SK-N-SH (cell line): Measurements from ENCODE around the gene NECAB2. TPM values are rescaled to one million over a fixed set of nuclear protein-coding genes. Genes with fewer than 3 reads are reported as not detected.

ENCODE experiments used
- CTCF ChIA-PET: fragments of 300-600, 350-600 bp; formaldehyde crosslinking; extraction: SDS; loops from one replicate; lab custom pipeline; 2021; lab: Yijun Ruan, JAX
- POLR2A ChIA-PET: fragments of 350-600 bp; sonication (Branson Sonifier 250); formaldehyde crosslinking; extraction: SDS; loops from one replicate; lab custom pipeline; 2020; ENCODE audit warnings: antibody characterized with exemption, inconsistent platforms; lab: Yijun Ruan, JAX
- DNase-seq: peaks from one replicate; pipeline ENCODE4 v3.0.0; 2012
- H2AFZ ChIP-seq: fragments of 200-600 bp; sonication (generic); 2 replicates; pipeline ENCODE4 v1.8.1; 2016; ENCODE audit warnings: antibody characterized with exemption, mild to moderate bottlenecking, low read depth
- H3F3A ChIP-seq: fragments of 200-600 bp; sonication (generic); replicated peaks from 2 replicates; pipeline ENCODE3; 2016; ENCODE audit warnings: antibody characterized with exemption, mild to moderate bottlenecking; ENCODE audit not compliant: insufficient read depth
- H3K27ac ChIP-seq, 2 experiments: fragments of 200-500 bp in 1 of 2; fragments of 200-600 bp in 1 of 2; sonication (Bioruptor generic) in 1 of 2; sonication (generic), shearing (Covaris generic) in 1 of 2; 2 replicates each; pipeline versions ENCODE4 v1.5.1 to v1.6.1; 2014 to 2016; ENCODE audit warnings: low read depth in 2 of 2, inconsistent platforms in 1 of 2, low read length in 1 of 2, mild to moderate bottlenecking in 1 of 2, mixed read lengths in 1 of 2
- H3K27me3 ChIP-seq: fragments of 200-600 bp; sonication (generic), shearing (Covaris generic); 2 replicates; pipeline ENCODE4 v1.6.1; 2016; ENCODE audit warnings: mixed run types; ENCODE audit not compliant: insufficient read depth
- H3K36me3 ChIP-seq, 2 experiments: fragments of 200-500 bp in 1 of 2; fragments of 200-600 bp in 1 of 2; sonication (Bioruptor generic) in 1 of 2; sonication (generic) in 1 of 2; replicated peaks in 1 of 2; 2 replicates each; pipeline versions ENCODE3 to v1.5.1; 2014 to 2016; ENCODE audit warnings: low read length in 1 of 2, mild to moderate bottlenecking in 1 of 2; ENCODE audit not compliant: insufficient read depth in 2 of 2, control insufficient read depth in 1 of 2
- H3K4me1 ChIP-seq, 2 experiments: fragments of 200-500 bp in 1 of 2; fragments of 200-600 bp in 1 of 2; sonication (Bioruptor generic) in 1 of 2; sonication (generic), shearing (Covaris generic) in 1 of 2; 2 replicates each; pipeline versions ENCODE4 v1.5.1 to v1.6.1; 2014 to 2016; ENCODE audit warnings: low read depth in 1 of 2, low read length in 1 of 2, mixed run types in 1 of 2; ENCODE audit not compliant: insufficient read depth in 2 of 2, control insufficient read depth in 1 of 2
- H3K4me2 ChIP-seq: fragments of 200-600 bp; sonication (generic), shearing (Covaris generic); 2 replicates; pipeline ENCODE4 v1.6.1; 2017; ENCODE audit warnings: mixed run types
- H3K4me3 ChIP-seq, 2 experiments: fragments of 200-500 bp in 1 of 2; fragments of 200-600 bp in 1 of 2; sonication (Bioruptor generic) in 1 of 2; sonication (generic), shearing (Covaris generic) in 1 of 2; 2 replicates each; pipeline versions ENCODE4 v1.5.1 to v1.8.1; 2014 to 2016; ENCODE audit warnings: low read depth in 2 of 2, inconsistent platforms in 1 of 2, low read length in 1 of 2, mild to moderate bottlenecking in 1 of 2, mixed read lengths in 1 of 2, moderate library complexity in 1 of 2
- H3K79me2 ChIP-seq: fragments of 200-600 bp; sonication (generic); 2 replicates; pipeline ENCODE4 v1.8.1; 2017; ENCODE audit warnings: mild to moderate bottlenecking; ENCODE audit not compliant: insufficient read depth
- H3K9ac ChIP-seq: fragments of 200-600 bp; sonication (generic); 2 replicates; pipeline ENCODE4 v1.6.1; 2017; ENCODE audit warnings: mixed run types
- H3K9me2 ChIP-seq: fragments of 200-600 bp; sonication (generic); 2 replicates; pipeline ENCODE4 v1.6.1; 2017; ENCODE audit warnings: mixed run types
- H3K9me3 ChIP-seq: fragments of 200-600 bp; sonication (generic); 2 replicates; pipeline ENCODE4 v1.6.1; 2017; ENCODE audit warnings: mixed run types, mild to moderate bottlenecking, moderate library complexity
- H4K20me1 ChIP-seq: fragments of 200-600 bp; sonication (generic); 2 replicates; pipeline ENCODE4 v1.6.1; 2017; ENCODE audit warnings: mild to moderate bottlenecking, mixed run types; ENCODE audit not compliant: insufficient read depth
- ELF1 ChIP-seq: IDR thresholded peaks from 2 replicates; pipeline ENCODE4 v1.4.0; 2012
- EZH2phosphoT487 ChIP-seq: fragments of 200-600 bp; sonication (generic); IDR thresholded peaks from 2 replicates; pipeline ENCODE4 v1.6.1; 2017; ENCODE audit warnings: low read depth, mixed run types, mild to moderate bottlenecking, antibody characterized with exemption, moderate library complexity, borderline replicate concordance
- FOSL2 ChIP-seq: IDR thresholded peaks from 2 replicates; pipeline ENCODE4 v1.4.0; 2012; ENCODE audit warnings: low read depth, mild to moderate bottlenecking, moderate library complexity, borderline replicate concordance
- FOXJ3 ChIP-seq: sonication (generic); formaldehyde crosslinking; IDR thresholded peaks from 2 replicates; pipeline ENCODE4 v1.5.1; 2020; ENCODE audit warnings: mild to moderate bottlenecking, missing genetic modification reagents
- GABPA ChIP-seq: IDR thresholded peaks from 2 replicates; pipeline ENCODE4 v1.4.0; 2012; ENCODE audit warnings: low read depth, mild to moderate bottlenecking
- MEF2A ChIP-seq: IDR thresholded peaks from 2 replicates; pipeline ENCODE4 v1.4.0; 2012; ENCODE audit warnings: low read depth, borderline replicate concordance
- NRF1 ChIP-seq: IDR thresholded peaks from 2 replicates; pipeline ENCODE4 v1.6.1; 2012; ENCODE audit warnings: low read depth, mild to moderate bottlenecking, low read length
- RCOR1 ChIP-seq: fragments of 150-350 bp; IDR thresholded peaks from 2 replicates; pipeline ENCODE4 v1.6.1; 2017; ENCODE audit warnings: antibody characterized with exemption, low read length
- RXRA ChIP-seq: IDR thresholded peaks from 2 replicates; pipeline ENCODE4 v1.4.0; 2012; ENCODE audit warnings: low read depth, mild to moderate bottlenecking, borderline replicate concordance
- SMC3 ChIP-seq: IDR thresholded peaks from 2 replicates; pipeline ENCODE4 v1.6.1; 2012; ENCODE audit warnings: low read depth, low read length, improper control_type of control experiment
- TAF1 ChIP-seq: IDR thresholded peaks from 2 replicates; pipeline ENCODE4 v1.6.1; 2012; ENCODE audit warnings: low read depth, mild to moderate bottlenecking, low read length, moderate library complexity, borderline replicate concordance
- YY1 ChIP-seq: IDR thresholded peaks from 2 replicates; pipeline ENCODE4 v1.4.0; 2012; ENCODE audit warnings: low read depth, mild to moderate bottlenecking
- ZBTB33 ChIP-seq: IDR thresholded peaks from 2 replicates; pipeline ENCODE4 v1.4.0; 2012; ENCODE audit warnings: low read depth, borderline replicate concordance
- WGBS: methylation state at CpG from one replicate; pipeline ENCODE4 v1.1.6; 2017; ENCODE audit warnings: low lambda C conversion rate; 5-methylcytosine and 5-hydroxymethylcytosine counted together
- polyA plus RNA-seq, 3 experiments: library from polyadenylated mRNA; depleted of rRNA; stranded (reverse); fragments of >200 nt; gene quantifications; 2 replicates each; pipeline ENCODE4 v1.2.3, GENCODE V29; 2012
- TF ChIP-seq, protein P1 (sequence below): IDR thresholded peaks from 2 replicates; pipeline ENCODE4 v1.6.1; 2012; ENCODE audit warnings: mild to moderate bottlenecking, low read depth, low read length, moderate library complexity
- TF ChIP-seq, protein P2 (sequence below): fragments of 150-350 bp; IDR thresholded peaks from 2 replicates; pipeline ENCODE4 v1.6.1; 2016; ENCODE audit warnings: mild to moderate bottlenecking, low read depth, low read length
- TF ChIP-seq, protein P3 (sequence below): IDR thresholded peaks from 2 replicates; pipeline ENCODE4 v1.4.0; 2012; ENCODE audit warnings: low read depth
- TF ChIP-seq, protein P4 (sequence below): fragments of 200-600 bp; sonication (generic); IDR thresholded peaks from 2 replicates; pipeline ENCODE4 v1.6.1; 2017; ENCODE audit warnings: antibody characterized with exemption, mild to moderate bottlenecking, moderate library complexity
- TF ChIP-seq, protein P5 (sequence below): fragments of 150-350 bp; IDR thresholded peaks from 2 replicates; pipeline ENCODE4 v1.6.1; 2017; ENCODE audit warnings: antibody characterized with exemption, low read length, low read depth, borderline replicate concordance
- TF ChIP-seq, protein P6 (sequence below): IDR thresholded peaks from 2 replicates; pipeline ENCODE4; 2012

Gene NECAB2
- polyA plus RNA-seq, 1 of the 3 experiments (the other 2 are of a cell fraction): 0.58 TPM

GRCh38 chr16:83937267-83937666 is 30.8 kb upstream of the NECAB2 start:
- Histone ChIP-seq H3K9ac (no peak overlapping the region), H3K36me3 (no peaks in the 10 kb centered on the region), H3F3A (no peaks in the 10 kb centered on the region), H4K20me1 (no peaks in the 10 kb centered on the region), H3K4me3 (no peak overlapping the region), H3K9me3 (no peaks in the 10 kb centered on the region), H3K4me2 (no peak overlapping the region), H3K79me2 (no peaks in the 10 kb centered on the region), H3K4me1 (peaks cover 0 to 2% of the 10 kb centered on the region in 2 experiments; a peak in 1 of 4 replicates), H3K27ac (no peak overlapping the region), H2AFZ (no peak overlapping the region), H3K27me3 (no peaks in the 10 kb centered on the region), H3K9me2 (no peaks in the 10 kb centered on the region)
- POLR2A ChIA-PET: no interaction called here
- TF ChIP-seq GABPA (no peak), RXRA (no peak), RCOR1 (no peak), FOXJ3 (CRISPR knock-in tag) (no peak), YY1 (no peak), SMC3 (no peak), ELF1 (no peak), ZBTB33 (no peak), MEF2A (no peak), TAF1 (no peak), EZH2phosphoT487 (no peak), FOSL2 (no peak), NRF1 (no peak)
- TF ChIP-seq, protein P1, sequence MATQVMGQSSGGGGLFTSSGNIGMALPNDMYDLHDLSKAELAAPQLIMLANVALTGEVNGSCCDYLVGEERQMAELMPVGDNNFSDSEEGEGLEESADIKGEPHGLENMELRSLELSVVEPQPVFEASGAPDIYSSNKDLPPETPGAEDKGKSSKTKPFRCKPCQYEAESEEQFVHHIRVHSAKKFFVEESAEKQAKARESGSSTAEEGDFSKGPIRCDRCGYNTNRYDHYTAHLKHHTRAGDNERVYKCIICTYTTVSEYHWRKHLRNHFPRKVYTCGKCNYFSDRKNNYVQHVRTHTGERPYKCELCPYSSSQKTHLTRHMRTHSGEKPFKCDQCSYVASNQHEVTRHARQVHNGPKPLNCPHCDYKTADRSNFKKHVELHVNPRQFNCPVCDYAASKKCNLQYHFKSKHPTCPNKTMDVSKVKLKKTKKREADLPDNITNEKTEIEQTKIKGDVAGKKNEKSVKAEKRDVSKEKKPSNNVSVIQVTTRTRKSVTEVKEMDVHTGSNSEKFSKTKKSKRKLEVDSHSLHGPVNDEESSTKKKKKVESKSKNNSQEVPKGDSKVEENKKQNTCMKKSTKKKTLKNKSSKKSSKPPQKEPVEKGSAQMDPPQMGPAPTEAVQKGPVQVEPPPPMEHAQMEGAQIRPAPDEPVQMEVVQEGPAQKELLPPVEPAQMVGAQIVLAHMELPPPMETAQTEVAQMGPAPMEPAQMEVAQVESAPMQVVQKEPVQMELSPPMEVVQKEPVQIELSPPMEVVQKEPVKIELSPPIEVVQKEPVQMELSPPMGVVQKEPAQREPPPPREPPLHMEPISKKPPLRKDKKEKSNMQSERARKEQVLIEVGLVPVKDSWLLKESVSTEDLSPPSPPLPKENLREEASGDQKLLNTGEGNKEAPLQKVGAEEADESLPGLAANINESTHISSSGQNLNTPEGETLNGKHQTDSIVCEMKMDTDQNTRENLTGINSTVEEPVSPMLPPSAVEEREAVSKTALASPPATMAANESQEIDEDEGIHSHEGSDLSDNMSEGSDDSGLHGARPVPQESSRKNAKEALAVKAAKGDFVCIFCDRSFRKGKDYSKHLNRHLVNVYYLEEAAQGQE: no peak
- TF ChIP-seq, protein P2, sequence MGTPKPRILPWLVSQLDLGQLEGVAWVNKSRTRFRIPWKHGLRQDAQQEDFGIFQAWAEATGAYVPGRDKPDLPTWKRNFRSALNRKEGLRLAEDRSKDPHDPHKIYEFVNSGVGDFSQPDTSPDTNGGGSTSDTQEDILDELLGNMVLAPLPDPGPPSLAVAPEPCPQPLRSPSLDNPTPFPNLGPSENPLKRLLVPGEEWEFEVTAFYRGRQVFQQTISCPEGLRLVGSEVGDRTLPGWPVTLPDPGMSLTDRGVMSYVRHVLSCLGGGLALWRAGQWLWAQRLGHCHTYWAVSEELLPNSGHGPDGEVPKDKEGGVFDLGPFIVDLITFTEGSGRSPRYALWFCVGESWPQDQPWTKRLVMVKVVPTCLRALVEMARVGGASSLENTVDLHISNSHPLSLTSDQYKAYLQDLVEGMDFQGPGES: no peak
- TF ChIP-seq, protein P3, sequence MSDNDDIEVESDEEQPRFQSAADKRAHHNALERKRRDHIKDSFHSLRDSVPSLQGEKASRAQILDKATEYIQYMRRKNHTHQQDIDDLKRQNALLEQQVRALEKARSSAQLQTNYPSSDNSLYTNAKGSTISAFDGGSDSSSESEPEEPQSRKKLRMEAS: no peak
- TF ChIP-seq, protein P4, sequence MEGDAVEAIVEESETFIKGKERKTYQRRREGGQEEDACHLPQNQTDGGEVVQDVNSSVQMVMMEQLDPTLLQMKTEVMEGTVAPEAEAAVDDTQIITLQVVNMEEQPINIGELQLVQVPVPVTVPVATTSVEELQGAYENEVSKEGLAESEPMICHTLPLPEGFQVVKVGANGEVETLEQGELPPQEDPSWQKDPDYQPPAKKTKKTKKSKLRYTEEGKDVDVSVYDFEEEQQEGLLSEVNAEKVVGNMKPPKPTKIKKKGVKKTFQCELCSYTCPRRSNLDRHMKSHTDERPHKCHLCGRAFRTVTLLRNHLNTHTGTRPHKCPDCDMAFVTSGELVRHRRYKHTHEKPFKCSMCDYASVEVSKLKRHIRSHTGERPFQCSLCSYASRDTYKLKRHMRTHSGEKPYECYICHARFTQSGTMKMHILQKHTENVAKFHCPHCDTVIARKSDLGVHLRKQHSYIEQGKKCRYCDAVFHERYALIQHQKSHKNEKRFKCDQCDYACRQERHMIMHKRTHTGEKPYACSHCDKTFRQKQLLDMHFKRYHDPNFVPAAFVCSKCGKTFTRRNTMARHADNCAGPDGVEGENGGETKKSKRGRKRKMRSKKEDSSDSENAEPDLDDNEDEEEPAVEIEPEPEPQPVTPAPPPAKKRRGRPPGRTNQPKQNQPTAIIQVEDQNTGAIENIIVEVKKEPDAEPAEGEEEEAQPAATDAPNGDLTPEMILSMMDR: no peak
- TF ChIP-seq, protein P5, sequence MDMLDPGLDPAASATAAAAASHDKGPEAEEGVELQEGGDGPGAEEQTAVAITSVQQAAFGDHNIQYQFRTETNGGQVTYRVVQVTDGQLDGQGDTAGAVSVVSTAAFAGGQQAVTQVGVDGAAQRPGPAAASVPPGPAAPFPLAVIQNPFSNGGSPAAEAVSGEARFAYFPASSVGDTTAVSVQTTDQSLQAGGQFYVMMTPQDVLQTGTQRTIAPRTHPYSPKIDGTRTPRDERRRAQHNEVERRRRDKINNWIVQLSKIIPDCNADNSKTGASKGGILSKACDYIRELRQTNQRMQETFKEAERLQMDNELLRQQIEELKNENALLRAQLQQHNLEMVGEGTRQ: no peak
- TF ChIP-seq, protein P6, sequence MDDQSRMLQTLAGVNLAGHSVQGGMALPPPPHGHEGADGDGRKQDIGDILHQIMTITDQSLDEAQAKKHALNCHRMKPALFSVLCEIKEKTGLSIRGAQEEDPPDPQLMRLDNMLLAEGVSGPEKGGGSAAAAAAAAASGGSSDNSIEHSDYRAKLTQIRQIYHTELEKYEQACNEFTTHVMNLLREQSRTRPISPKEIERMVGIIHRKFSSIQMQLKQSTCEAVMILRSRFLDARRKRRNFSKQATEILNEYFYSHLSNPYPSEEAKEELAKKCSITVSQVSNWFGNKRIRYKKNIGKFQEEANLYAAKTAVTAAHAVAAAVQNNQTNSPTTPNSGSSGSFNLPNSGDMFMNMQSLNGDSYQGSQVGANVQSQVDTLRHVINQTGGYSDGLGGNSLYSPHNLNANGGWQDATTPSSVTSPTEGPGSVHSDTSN: no peak
- 80% methylated on average over 2 of the region's 2 CpGs for WGBS
- DNase-seq: no peak
- CTCF ChIA-PET: interaction anchor here (1.5 to 4.5 kb wide), 4 partner anchors 11 to 129 kb away, joined by 3 to 33 read pairs (median 12); no protein-coding TSS in a partner anchor
